Omental fat pad (tissue), 4 donors: Measurements from ENCODE around the gene DTNBP1. TPM values are rescaled to one million over a fixed set of nuclear protein-coding genes. Genes with fewer than 3 reads are reported as not detected.

ENCODE experiments used
- ATAC-seq: fragments of 150-250 bp; one replicate; pipeline ENCODE4 v1.9.1; 2016; ENCODE audit warnings: mild to moderate bottlenecking, moderate library complexity; ENCODE audit not compliant: low FRiP score
- DNase-seq: peaks from one replicate; pipeline ENCODE4 v3.0.0-alpha.2; 2019; ENCODE audit warnings: low spot score
- total RNA-seq, 4 donors: library from RNA; depleted of rRNA; stranded (reverse); fragments of >200 nt; gene quantifications; one replicate each; pipeline ENCODE4 v1.1.0, GENCODE V29; 2016
- TF ChIP-seq, protein P1 (sequence below), 3 donors: fragments of 450-650 bp; IDR thresholded peaks; one replicate each; pipeline ENCODE4 v1.5.1; 2016 to 2017; ENCODE audit warnings: antibody characterized with exemption in 3 of 3, mild to moderate bottlenecking in 3 of 3, moderate library complexity in 2 of 3

Gene DTNBP1
- total RNA-seq, 4 donors from 2014 or later = 5.9 to 13.9 (median 10.4) TPM

DNA sequence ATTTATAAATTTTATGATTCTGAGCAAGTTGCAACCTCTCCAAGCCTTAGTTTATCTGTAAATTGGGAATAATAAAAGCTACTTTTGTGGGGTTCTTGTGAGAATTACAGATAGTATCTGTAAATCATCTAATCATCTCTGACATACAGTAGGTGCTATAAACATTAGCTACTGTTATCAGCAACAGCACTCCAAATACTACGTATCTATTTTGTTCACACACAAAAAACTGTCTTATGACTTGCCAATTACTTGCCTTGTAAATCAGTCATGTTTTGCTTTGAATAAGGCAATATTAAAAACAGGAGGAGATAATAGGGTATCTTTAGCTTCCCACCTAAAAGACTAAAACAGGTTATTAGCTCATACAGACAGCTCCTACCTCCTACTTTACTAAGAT lies 36.7 kb downstream of the DTNBP1 start:
- no peak for ATAC-seq
- TF ChIP-seq, protein P1, sequence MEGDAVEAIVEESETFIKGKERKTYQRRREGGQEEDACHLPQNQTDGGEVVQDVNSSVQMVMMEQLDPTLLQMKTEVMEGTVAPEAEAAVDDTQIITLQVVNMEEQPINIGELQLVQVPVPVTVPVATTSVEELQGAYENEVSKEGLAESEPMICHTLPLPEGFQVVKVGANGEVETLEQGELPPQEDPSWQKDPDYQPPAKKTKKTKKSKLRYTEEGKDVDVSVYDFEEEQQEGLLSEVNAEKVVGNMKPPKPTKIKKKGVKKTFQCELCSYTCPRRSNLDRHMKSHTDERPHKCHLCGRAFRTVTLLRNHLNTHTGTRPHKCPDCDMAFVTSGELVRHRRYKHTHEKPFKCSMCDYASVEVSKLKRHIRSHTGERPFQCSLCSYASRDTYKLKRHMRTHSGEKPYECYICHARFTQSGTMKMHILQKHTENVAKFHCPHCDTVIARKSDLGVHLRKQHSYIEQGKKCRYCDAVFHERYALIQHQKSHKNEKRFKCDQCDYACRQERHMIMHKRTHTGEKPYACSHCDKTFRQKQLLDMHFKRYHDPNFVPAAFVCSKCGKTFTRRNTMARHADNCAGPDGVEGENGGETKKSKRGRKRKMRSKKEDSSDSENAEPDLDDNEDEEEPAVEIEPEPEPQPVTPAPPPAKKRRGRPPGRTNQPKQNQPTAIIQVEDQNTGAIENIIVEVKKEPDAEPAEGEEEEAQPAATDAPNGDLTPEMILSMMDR (IDR thresholded peaks at IDR 0.05) = no peak
- DNase-seq = no peak

DNA sequence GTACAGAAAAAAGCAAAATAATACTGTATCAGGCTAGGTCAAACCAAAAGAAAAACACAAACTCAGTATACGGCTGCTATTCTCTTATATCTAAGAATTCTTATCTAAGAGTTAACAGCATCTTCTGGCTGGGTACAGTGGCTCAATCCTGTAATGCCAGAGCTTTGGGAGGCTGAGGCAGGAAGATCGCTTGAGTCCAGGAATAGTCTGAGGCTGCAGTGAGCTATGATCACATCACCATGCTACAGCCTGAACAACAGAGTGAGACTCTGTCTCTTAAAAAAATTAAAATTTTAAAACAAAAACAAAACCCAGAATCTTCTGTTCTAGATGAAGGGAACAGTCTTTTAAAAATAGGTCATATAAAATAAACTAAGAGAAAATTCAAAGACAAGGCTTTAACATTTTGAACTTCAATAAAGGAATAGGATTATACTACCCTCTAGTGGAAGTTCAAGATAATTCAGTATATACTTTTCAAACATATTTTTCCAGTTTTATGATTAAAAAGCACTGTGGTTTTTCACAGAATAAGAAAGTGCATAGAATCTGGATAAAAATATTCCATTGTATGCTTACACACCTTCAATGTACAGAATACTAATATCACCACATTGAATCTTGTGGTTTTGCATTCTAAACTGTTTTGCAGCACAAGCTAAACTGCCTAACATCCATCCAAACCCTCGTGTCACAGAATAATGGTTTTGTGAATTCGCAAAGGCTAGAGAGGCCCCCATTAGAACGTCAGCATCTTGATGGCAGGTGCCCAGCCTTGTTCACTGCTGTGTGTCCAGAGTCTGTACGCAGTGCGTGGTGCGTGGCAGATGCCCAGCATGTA lies 39.3 kb downstream of the DTNBP1 start:
- TF ChIP-seq, protein P1 (IDR thresholded peaks at IDR 0.05) = no peak
- no peak for DNase-seq
- ATAC-seq = no peak

DNA sequence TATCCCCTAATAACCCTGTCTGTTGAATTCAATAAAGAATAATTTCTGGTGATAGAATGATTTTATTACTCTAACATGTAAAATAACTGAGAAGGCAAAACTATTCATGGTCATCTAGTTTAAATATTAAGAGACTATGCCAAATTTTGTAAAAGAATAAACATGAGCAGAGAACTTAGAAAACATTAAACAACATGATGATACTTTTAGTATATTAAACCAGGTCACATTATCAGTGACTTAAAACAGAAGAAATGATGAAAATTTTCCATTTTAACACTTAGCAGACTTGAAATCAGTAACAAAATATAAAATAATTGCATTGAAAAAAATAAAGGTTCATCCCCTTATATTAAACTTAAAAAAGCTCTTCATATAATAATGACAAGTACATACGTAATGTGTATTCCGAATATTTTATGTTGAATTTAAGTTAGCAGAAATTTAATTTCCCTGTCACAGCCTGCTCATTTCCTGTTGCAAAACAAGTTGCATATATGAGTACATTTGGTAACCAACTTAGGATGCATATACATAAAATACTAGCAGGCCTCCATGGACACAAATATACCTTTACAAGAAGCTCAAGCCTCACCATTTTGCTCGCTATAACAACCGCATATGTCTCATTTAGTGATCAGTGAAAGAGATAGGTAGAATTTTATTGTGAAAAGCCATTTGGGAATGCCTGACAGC lies 40.6 kb downstream of the DTNBP1 start:
- ATAC-seq = no peak
- no peak for DNase-seq
- TF ChIP-seq, protein P1 (IDR thresholded peaks at IDR 0.05) = no peak

DNA sequence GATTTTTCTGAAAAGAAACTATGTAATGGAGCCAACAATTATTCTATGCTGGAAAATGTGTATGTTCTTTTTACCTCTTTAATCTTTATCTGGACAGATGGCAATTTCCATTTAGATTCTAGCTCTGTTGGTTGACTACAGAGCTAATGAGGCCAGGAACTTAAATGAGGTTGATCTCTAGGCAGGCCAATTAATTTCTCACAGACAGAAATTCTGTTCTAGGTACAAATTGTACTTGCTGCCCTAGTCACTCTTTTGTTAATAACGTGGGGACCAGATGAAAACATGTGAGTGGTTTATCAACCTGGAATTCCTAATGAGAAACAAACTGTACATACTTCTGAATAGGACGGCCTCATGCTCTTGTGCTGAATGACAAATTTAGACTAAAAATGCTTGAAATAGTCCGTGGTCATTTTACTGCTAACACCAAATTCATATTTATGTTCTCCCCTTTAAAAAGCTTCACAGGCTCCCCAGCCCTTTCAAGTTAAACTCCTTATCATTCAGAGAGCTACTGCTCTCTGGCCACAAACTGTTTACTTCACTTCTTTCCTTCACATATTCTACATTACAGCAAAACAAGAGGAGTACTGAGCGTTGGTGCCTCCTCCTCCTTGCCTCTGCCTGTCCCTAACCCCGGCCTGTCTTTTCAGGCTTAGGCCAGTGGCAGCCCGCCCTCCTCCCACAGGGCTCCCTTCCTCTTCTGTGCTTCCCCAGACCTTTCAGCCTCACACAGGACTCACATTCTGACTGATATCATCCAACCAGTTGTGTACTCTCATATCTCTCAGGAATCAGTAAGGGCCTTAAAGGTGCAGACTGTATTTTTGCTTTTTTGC lies 41.4 kb downstream of the DTNBP1 start:
- DNase-seq = no peak
- ATAC-seq = no peak
- TF ChIP-seq, protein P1 (IDR thresholded peaks at IDR 0.05) = no peak

DNA sequence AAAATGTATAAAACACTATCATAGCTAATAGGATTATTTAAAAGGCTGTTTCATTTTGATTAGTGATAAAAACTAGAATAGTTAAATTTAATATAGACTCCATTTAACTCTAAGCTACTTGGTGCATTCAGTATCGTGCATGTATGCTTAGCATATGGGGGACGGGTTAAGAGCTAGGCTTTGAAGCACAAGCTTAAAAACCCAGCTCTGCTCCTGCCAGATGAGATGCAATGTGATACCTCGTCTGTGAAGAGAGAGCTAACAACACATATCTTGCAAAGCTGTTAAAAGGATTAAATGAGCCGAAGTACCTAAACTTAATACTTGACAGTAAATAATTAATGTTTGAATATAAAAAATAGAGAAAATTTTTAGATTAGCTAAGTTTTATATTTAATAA lies 42.2 kb downstream of the DTNBP1 start:
- TF ChIP-seq, protein P1 (IDR thresholded peaks at IDR 0.05) = no peak
- no peak for ATAC-seq
- DNase-seq = no peak

DNA sequence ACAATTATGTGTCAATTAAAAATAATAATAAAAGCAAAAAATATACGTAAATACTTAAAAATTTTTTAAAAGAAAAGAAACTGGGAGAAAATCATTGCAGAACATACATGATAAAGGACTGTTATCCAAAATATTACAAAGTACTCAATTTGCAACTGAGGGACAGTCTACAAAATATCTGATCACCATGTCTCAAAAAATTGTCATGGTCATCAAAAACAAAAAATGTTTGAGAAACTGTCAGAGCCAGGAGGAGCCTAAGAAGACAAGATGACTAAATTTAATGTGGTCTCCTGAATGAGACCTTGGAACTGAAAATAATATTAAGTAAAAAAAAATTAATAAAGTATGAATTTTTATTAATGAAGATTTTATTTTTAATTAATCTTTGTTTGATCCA lies 43.5 kb downstream of the DTNBP1 start:
- ATAC-seq = no peak
- TF ChIP-seq, protein P1 (IDR thresholded peaks at IDR 0.05) = no peak
- DNase-seq = no peak
